ENCODE results near the gene C4BPB.

C4BPB gene

GRCh38 chr1:207077012-207077411 is 11.6 kb upstream of the C4BPB start:
- Histone ChIP-seq H3K9ac (ENCODE audit: low read length) (no peak overlapping the region), H3K27ac (ENCODE audit: low read length) (no peak overlapping the region), H3K4me1 (ENCODE audit: control insufficient read depth, low read depth, low read length) (no peaks in the 10 kb centered on the region)

GRCh38 chr1:207077470-207078377 is 10.9 kb upstream of the C4BPB start:
- Histone ChIP-seq H3K36me3 (ENCODE audit: control insufficient read depth, low read depth, low read length) (no peaks in the 10 kb centered on the region), H3K9ac (ENCODE audit: low read length) (no peak overlapping the region), H3K9me3 (ENCODE audit: control insufficient read depth, low read depth, low read length) (no peaks in the 10 kb centered on the region), H3K27me3 (ENCODE audit: control insufficient read depth, insufficient read depth, low read length) (no peaks in the 10 kb centered on the region), H3K4me3 (ENCODE audit: low read length) (no peak overlapping the region), H3K4me1 (ENCODE audit: control insufficient read depth, low read depth, low read length) (no peaks in the 10 kb centered on the region), H3K27ac (ENCODE audit: low read length) (no peak overlapping the region)

More at GRCh38 chr1:207077012-207077411, 11.6 kb upstream of the C4BPB start:
- no peaks in the 10 kb centered on the region for H3K9me3 ChIP-seq (ENCODE audit: control insufficient read depth, low read depth, low read length)
- no peaks in the 10 kb centered on the region for H3K27me3 ChIP-seq (ENCODE audit: control insufficient read depth, insufficient read depth, low read length)
- H3K4me3 ChIP-seq (ENCODE audit: low read length): no peak overlapping the region
- peaks cover 4% of the 10 kb centered on the region for H3K36me3 ChIP-seq (ENCODE audit: control insufficient read depth, low read depth, low read length)

GRCh38 chr1:207078578-207079132 is 10.0 kb upstream of the C4BPB start:
- no peaks in the 10 kb centered on the region for H3K4me1 ChIP-seq (ENCODE audit: control insufficient read depth, low read depth, low read length)

GRCh38 chr1:207079706-207080241 is 8.9 kb upstream of the C4BPB start:
- Histone ChIP-seq H3K36me3 (ENCODE audit: control insufficient read depth, low read depth, low read length) (no peaks in the 10 kb centered on the region), H3K27me3 (ENCODE audit: control insufficient read depth, insufficient read depth, low read length) (no peaks in the 10 kb centered on the region), H3K4me3 (ENCODE audit: low read length) (no peak overlapping the region), H3K9me3 (ENCODE audit: control insufficient read depth, low read depth, low read length) (no peaks in the 10 kb centered on the region), H3K4me1 (ENCODE audit: control insufficient read depth, low read depth, low read length) (no peaks in the 10 kb centered on the region), H3K9ac (ENCODE audit: low read length) (no peak overlapping the region), H3K27ac (ENCODE audit: low read length) (no peak overlapping the region)

More at GRCh38 chr1:207078578-207079132, 10.0 kb upstream of the C4BPB start:
- no peak overlapping the region for H3K27ac ChIP-seq (ENCODE audit: low read length)
- no peaks in the 10 kb centered on the region for H3K36me3 ChIP-seq (ENCODE audit: control insufficient read depth, low read depth, low read length)
- H3K4me3 ChIP-seq (ENCODE audit: low read length): no peak overlapping the region
- H3K27me3 ChIP-seq (ENCODE audit: control insufficient read depth, insufficient read depth, low read length): no peaks in the 10 kb centered on the region
- H3K9ac ChIP-seq (ENCODE audit: low read length): no peak overlapping the region
- no peaks in the 10 kb centered on the region for H3K9me3 ChIP-seq (ENCODE audit: control insufficient read depth, low read depth, low read length)

DNA sequence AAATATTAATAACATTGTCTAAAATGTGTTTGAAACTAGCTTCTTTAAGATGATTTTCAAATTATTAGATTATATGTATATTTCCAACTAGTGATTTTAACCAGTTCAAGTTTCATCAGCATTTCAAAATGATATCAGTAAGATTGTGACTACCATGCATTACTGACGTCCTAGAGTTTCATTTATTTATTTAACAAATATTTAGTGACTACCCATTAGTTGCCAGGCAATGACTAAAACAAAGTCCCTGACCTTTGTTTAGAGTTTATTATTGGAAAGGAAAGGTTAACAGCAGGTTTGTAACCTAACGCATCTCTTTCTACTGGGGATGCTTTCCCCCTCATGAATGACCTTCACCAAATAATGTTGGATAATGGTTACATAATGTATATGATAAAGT is 7.6 kb upstream of the C4BPB start:
- Histone ChIP-seq H3K36me3 (ENCODE audit: control insufficient read depth, low read depth, low read length) (no peaks in the 10 kb centered on the region), H3K27ac (ENCODE audit: low read length) (no peak overlapping the region), H3K9ac (ENCODE audit: low read length) (no peak overlapping the region), H3K9me3 (ENCODE audit: control insufficient read depth, low read depth, low read length) (no peaks in the 10 kb centered on the region), H3K4me1 (ENCODE audit: control insufficient read depth, low read depth, low read length) (no peaks in the 10 kb centered on the region), H3K27me3 (ENCODE audit: control insufficient read depth, insufficient read depth, low read length) (no peaks in the 10 kb centered on the region), H3K4me3 (ENCODE audit: low read length) (no peak overlapping the region)

DNA sequence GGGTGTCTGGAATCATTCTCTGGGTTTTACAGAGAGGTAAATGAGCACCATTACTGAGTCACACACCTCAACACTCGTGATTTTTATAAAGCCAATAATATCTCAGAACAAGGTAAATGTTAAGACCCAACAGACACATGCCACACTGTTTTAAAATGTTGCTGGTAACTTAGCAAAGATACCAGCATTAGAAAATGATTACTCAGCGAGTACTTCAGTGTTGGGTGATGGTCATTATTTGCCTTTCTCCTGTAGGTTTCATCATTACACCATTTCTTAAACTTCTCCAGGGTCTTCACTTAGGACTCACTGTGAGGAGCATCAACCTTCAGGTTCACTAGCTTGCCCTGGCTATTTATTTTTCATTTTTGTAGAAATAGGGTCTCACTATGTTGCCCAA is 6.9 kb upstream of the C4BPB start:
- H3K36me3 ChIP-seq (ENCODE audit: control insufficient read depth, low read depth, low read length): no peaks in the 10 kb centered on the region
- H3K27me3 ChIP-seq (ENCODE audit: control insufficient read depth, insufficient read depth, low read length): no peaks in the 10 kb centered on the region
- no peak overlapping the region for H3K9ac ChIP-seq (ENCODE audit: low read length)
- H3K9me3 ChIP-seq (ENCODE audit: control insufficient read depth, low read depth, low read length): no peaks in the 10 kb centered on the region
- H3K4me1 ChIP-seq (ENCODE audit: control insufficient read depth, low read depth, low read length): no peaks in the 10 kb centered on the region
- H3K27ac ChIP-seq (ENCODE audit: low read length): no peak overlapping the region
- H3K4me3 ChIP-seq (ENCODE audit: low read length): no peak overlapping the region

DNA sequence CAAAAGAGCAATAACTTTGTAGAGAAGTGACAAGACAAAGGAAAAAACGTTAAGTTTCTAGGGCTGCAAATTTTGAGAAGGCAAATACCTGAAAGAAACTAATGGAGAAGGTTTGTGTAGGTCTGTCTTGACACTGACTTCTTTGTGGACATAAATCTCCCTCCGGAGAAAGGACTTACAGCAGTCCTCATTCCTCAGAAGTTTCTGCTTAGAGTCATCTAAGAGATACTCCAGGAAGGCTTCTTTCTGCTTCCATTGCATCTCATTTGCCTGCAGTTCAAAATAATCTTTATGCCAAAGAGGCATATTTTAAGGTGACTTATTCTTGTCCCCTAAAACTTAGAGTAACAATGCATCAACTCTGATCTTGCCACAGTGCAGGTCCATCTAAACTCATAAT is 4.4 kb upstream of the C4BPB start:
- Histone ChIP-seq H3K4me3 (ENCODE audit: low read length) (no peak overlapping the region), H3K27me3 (ENCODE audit: control insufficient read depth, insufficient read depth, low read length) (no peaks in the 10 kb centered on the region), H3K36me3 (ENCODE audit: control insufficient read depth, low read depth, low read length) (no peaks in the 10 kb centered on the region), H3K4me1 (ENCODE audit: control insufficient read depth, low read depth, low read length) (no peaks in the 10 kb centered on the region), H3K27ac (ENCODE audit: low read length) (no peak overlapping the region), H3K9me3 (ENCODE audit: control insufficient read depth, low read depth, low read length) (no peaks in the 10 kb centered on the region), H3K9ac (ENCODE audit: low read length) (no peak overlapping the region)

GRCh38 chr1:207084701-207085180 is 3.9 kb upstream of the C4BPB start:
- Histone ChIP-seq H3K4me3 (ENCODE audit: low read length) (no peak overlapping the region), H3K4me1 (ENCODE audit: control insufficient read depth, low read depth, low read length) (no peaks in the 10 kb centered on the region), H3K9me3 (ENCODE audit: control insufficient read depth, low read depth, low read length) (no peaks in the 10 kb centered on the region), H3K27me3 (ENCODE audit: control insufficient read depth, insufficient read depth, low read length) (no peaks in the 10 kb centered on the region), H3K36me3 (ENCODE audit: control insufficient read depth, low read depth, low read length) (no peaks in the 10 kb centered on the region), H3K9ac (ENCODE audit: low read length) (no peak overlapping the region), H3K27ac (ENCODE audit: low read length) (no peak overlapping the region)

GRCh38 chr1:207085887-207086286 is 2.8 kb upstream of the C4BPB start:
- Histone ChIP-seq H3K9me3 (ENCODE audit: control insufficient read depth, low read depth, low read length) (no peaks in the 10 kb centered on the region), H3K27me3 (ENCODE audit: control insufficient read depth, insufficient read depth, low read length) (no peaks in the 10 kb centered on the region), H3K27ac (ENCODE audit: low read length) (no peak overlapping the region), H3K4me1 (ENCODE audit: control insufficient read depth, low read depth, low read length) (no peaks in the 10 kb centered on the region), H3K9ac (ENCODE audit: low read length) (no peak overlapping the region), H3K36me3 (ENCODE audit: control insufficient read depth, low read depth, low read length) (no peaks in the 10 kb centered on the region), H3K4me3 (ENCODE audit: low read length) (no peak overlapping the region)

DNA sequence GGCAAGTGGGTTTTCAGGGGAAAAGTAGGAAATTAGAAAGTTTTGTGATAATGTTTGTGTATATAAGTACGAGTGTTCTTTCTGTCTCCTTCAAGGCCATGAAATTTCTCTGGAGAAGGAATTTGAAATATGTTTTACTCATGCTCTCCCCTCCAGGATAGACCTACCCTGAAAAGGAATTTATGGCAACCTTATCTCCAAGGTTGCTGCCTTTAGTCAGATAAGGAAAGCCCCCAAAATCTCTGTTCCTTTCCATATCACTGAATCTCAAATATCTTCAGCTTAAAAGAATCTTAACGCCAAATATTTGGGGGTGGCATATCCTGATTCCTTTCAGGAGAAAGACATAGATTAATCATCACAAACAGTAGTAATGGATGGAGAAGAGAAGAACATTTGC is 499 bp upstream of the C4BPB start:
- H3K9ac ChIP-seq (ENCODE audit: low read length): no peak overlapping the region
- H3K27ac ChIP-seq (ENCODE audit: low read length): no peak overlapping the region
- no peaks in the 10 kb centered on the region for H3K9me3 ChIP-seq (ENCODE audit: control insufficient read depth, low read depth, low read length)
- H3K4me1 ChIP-seq (ENCODE audit: control insufficient read depth, low read depth, low read length): no peaks in the 10 kb centered on the region
- H3K4me3 ChIP-seq (ENCODE audit: low read length): no peak overlapping the region
- no peaks in the 10 kb centered on the region for H3K27me3 ChIP-seq (ENCODE audit: control insufficient read depth, insufficient read depth, low read length)
- H3K36me3 ChIP-seq (ENCODE audit: control insufficient read depth, low read depth, low read length): no peaks in the 10 kb centered on the region

DNA sequence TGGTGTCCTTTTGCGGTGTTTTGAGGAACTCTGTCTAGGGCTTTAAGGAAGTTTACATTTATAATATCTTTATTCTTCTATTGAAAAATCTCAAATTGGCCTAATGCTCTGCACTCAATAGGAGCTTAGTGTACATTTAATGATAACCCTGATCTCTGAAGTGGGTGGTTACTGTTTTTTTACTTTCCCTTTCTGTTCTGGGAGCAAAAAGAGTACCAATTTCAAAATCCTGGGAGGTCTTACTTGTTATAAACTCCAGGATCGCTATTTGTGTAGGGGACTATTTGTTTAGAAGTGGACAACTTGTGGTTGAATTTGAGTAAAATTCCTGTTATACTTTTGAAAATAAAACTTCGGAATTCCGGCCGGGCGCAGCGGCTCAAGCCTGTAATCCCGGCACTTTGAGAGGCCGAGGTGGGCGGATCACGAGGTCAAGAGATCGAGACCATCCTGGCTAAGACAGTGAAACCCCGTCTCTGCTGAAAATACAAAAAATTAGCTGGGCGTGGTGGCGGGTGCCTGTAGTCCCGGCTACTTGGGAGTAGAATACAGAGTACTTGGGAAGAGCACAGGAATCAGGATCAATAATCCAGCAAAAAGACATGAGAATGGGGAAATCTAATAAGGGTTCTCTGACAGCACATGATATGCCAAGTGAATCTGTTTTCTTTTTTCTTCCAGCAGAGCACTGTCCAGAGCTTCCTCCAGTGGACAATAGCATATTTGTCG is 1.1 kb downstream of the C4BPB start:
- Histone ChIP-seq H3K27me3 (ENCODE audit: control insufficient read depth, insufficient read depth, low read length) (no peaks in the 10 kb centered on the region), H3K27ac (ENCODE audit: low read length) (no peak overlapping the region), H3K4me3 (ENCODE audit: low read length) (no peak overlapping the region), H3K4me1 (ENCODE audit: control insufficient read depth, low read depth, low read length) (no peaks in the 10 kb centered on the region), H3K9ac (ENCODE audit: low read length) (no peak overlapping the region), H3K9me3 (ENCODE audit: control insufficient read depth, low read depth, low read length) (no peaks in the 10 kb centered on the region), H3K36me3 (ENCODE audit: control insufficient read depth, low read depth, low read length) (no peaks in the 10 kb centered on the region)

Measured in iPS-18a (cell line).